GM19099 (cell line): ENCODE data around the gene RNF6.

Source experiments
- POLR2A ChIP-seq: IDR thresholded peaks from 3 replicates; pipeline ENCODE4 v1.6.1; 2011; ENCODE audit warnings: low read depth; ENCODE audit not compliant: insufficient read length; ENCODE audit errors: extremely low read depth

The RNF6 gene

GRCh38 chr13:26236296-26236695 is 14.2 kb upstream of the RNF6 start:
- TF ChIP-seq POLR2A: no peak

DNA sequence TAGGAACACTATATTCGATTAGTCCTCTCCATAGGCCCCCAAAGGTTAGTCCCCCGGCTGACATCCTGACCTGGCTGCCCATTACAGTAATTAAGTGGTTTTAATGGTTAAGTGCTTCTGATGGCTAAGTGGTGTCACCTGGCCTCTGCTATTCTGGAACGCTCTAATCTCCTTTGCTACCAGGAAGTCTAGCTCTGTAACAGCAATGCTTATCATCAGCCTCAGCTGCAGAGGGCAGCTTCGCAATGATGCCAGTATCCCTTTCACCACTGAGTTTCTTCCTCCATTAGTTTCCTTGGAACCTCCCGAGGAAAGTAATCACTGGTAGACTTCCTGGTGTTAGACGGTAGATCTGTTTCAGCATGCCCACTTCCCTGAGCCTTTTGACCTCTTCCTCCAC is 8.6 kb upstream of the RNF6 start:
- no peak for TF ChIP-seq POLR2A

- TF ChIP-seq POLR2A: no peak
Observed at GRCh38 chr13:26229080-26229615, 7.0 kb upstream of the RNF6 start.

DNA sequence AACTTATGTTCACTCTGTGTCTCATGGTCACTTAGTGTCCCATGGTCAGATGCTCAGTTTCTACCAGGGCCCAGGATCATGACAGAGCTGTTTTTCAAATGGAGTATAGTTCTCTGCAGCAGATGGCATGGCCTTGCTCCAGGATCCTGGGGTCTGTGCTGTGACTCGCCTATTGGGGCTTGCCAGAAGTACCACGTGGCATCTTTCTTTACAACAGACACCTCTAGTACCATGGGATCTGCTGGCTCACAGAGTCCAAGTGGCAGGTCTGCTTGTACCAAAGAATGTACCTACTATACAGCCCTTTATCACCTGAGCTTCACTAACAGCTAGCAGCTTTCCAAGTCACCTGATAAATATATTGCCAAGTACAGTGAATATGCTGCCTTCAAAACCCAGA is 6.0 kb upstream of the RNF6 start:
- no peak for TF ChIP-seq POLR2A

GRCh38 chr13:26227166-26227971 is 5.3 kb upstream of the RNF6 start:
- TF ChIP-seq POLR2A: no peak

DNA sequence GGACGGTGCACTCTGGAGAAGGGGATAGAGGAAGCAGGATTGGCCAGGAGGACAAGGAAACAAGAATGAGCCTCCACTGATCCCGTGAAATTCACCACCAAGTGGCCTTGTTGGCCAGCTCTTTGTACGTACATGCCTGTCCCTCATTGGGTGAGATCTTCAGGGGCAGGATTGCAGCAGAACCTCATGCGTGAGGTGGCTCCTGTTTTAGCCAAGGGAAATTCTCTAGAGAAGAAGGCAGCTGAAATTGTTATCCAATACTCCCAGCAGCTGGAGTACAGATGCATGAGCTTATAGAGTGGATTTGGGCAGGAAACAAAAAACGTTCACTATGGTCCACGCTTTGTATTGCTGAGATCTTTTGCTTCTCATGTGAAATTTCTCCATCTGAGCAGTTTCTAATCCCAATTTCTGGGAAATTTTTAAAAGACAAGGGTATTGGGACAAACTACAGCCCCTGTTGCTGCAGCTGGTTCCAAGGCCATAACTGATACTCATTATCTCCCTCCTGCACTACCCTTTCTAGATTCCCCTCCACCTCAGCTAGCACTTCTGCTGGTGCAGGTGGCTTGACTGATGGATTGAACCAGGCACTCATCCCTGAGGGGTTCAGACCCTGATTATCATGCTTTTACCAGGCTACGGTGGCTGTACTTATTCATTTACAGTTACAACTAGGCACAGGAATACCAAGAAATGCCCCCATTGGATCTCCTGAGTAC is 3.9 kb upstream of the RNF6 start:
- TF ChIP-seq POLR2A: no peak

- TF ChIP-seq POLR2A: no peak
Observed at GRCh38 chr13:26222520-26223046, 469 bp upstream of the RNF6 start.

GRCh38 chr13:26221399-26221720 is 754 bp downstream of the RNF6 start:
- no peak for TF ChIP-seq POLR2A

- no peak for TF ChIP-seq POLR2A
Observed at GRCh38 chr13:26220575-26220974, 1.5 kb downstream of the RNF6 start.

DNA sequence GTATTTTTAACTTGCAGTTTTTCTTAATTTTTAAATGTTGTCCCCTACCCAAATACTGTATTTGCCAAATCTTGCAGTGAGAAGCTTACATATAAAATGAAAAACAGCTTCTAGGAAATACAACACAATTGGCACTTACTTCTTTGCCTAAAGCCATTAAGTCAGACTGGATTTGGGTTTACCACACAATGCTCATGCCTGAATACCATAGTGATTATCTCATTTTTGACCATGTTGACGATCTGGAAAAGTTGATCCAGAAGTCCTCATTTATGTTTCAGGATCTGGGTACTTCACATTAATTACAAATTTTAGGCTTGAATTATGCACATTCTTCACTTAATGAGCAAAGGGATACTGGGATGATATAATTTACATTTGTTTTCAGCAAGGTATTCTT is 2.4 kb downstream of the RNF6 start:
- TF ChIP-seq POLR2A: no peak

DNA sequence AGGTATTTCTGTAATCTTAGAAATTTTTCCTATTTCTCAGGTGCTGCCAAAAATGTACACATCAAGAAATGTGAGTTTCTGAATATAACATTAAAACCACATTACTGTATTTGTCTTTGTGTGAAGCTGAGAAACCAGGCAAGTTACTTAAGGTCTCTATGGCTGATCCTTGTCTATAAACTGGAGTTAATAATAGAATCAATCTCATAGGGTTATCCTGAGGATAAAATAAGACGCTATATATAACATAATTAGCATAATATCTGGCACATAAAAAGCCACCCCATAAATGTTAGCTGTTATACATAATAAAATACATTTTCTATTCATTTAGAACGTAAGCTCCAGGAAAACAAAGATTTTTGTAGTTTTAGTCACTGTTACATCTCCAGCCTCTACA is 6.1 kb downstream of the RNF6 start:
- TF ChIP-seq POLR2A: no peak

DNA sequence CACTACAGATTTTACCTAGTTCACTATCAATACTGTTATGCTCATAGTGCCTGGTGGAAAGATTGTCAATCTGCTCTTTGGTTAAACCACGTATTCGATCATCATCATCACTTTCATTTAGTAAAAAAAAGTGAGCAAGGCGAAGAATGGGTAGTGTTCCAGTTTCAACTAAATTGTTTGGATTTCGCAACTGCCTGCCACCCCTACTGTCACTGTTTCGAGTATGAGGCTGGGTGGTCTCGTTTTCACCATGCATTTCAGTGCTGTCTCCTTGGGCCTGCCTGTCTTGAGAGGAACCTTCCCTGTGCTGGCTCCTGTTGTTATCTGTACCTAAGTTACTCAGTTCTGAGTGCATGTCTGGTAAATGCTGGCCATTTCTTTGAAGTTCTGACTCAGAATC is 8.1 kb downstream of the RNF6 start:
- TF ChIP-seq POLR2A: no peak

- TF ChIP-seq POLR2A: no peak
Observed at GRCh38 chr13:26213345-26213744, 8.8 kb downstream of the RNF6 start.

DNA sequence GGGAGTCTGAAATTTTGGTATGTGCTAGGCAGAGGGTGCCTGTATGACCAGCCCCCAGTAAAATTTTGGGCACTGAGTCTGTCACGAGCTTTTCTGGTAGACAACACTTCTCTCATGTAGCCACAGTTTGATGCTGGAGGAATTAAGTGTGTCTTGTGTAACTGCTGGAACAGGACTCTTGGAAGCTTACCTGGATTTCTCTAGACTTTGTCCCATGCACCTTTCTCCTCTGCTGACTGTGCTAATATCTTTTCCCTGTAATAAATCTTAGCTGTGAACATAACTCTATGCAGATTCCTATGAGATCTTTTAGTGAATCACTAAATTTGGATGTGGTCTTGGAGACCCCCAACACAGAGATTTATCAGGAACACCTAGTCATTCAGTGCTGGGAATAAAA is 13.8 kb downstream of the RNF6 start:
- no peak for TF ChIP-seq POLR2A

DNA sequence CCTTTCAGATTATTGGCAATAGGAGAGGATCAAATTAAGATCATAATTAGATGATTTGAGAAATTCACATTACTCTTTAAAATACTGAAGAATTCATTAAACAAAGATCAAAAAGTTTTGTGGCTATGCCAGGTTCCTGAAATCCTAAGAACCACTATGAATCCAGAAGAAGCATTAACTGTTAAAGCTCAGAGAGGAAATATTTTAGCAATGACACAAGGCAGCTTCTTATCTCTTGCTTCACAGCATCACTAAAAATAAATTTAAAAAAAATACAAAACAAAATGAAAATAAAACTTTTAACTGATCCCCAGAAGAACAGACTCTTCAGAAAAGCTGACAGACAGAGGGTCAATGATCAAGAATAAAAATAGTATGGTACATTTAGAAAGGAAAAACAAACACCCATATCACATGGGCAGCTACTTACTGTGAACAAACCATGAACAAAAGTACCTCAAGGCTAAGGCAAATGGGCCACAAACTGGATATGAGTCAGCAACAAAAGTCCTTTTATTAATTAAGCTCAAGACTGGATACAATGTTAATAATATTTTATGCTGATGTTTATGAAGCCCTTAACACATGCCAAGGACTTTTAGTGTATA is 19.6 kb downstream of the RNF6 start:
- no peak for TF ChIP-seq POLR2A
